ENCODE data around the gene FOXO6.

The FOXO6 gene

GRCh38 chr1:41386196-41386663 lies 25.0 kb downstream of the FOXO6 start:
- DNase-seq, result no peak

GRCh38 chr1:41387667-41388091 lies 26.4 kb downstream of the FOXO6 start:
- peak; percentile 95 for DNase-seq

GRCh38 chr1:41388510-41388909 lies 27.3 kb downstream of the FOXO6 start:
- no peak for DNase-seq

- DNase-seq, result no peak
Measured at GRCh38 chr1:41389009-41389408, 27.8 kb downstream of the FOXO6 start.

GRCh38 chr1:41390166-41390565 lies 28.9 kb downstream of the FOXO6 start:
- DNase-seq, result no peak

- DNase-seq, result no peak
Measured at GRCh38 chr1:41390573-41390972, 29.3 kb downstream of the FOXO6 start.

- peak; percentile 49 for DNase-seq
Measured at GRCh38 chr1:41391834-41392527, 30.7 kb downstream of the FOXO6 start.

- no peak for DNase-seq
Measured at GRCh38 chr1:41392528-41392924, 31.3 kb downstream of the FOXO6 start.

GRCh38 chr1:41393716-41394368 lies 32.6 kb downstream of the FOXO6 start:
- DNase-seq, result no peak

GRCh38 chr1:41394369-41394744 lies 33.1 kb downstream of the FOXO6 start:
- no peak for DNase-seq

- DNase-seq, result peak; percentile 71
Measured at GRCh38 chr1:41394959-41395956, 34.0 kb downstream of the FOXO6 start.

- DNase-seq, result no peak
Measured at GRCh38 chr1:41396084-41396483, 34.9 kb downstream of the FOXO6 start.

GRCh38 chr1:41397020-41397419 lies 35.8 kb downstream of the FOXO6 start:
- no peak for DNase-seq

GRCh38 chr1:41397753-41398330 lies 36.6 kb downstream of the FOXO6 start:
- peak; percentile 34 for DNase-seq

- peak; percentile 72 for DNase-seq
Measured at GRCh38 chr1:41399145-41399795, 38.0 kb downstream of the FOXO6 start.

- no peak for DNase-seq
Measured at GRCh38 chr1:41400225-41400624, 39.0 kb downstream of the FOXO6 start.

- DNase-seq, result no peak
Measured at GRCh38 chr1:41401899-41402298, 40.7 kb downstream of the FOXO6 start.

- peak; percentile 93 for DNase-seq
Measured at GRCh38 chr1:41404308-41404761, 43.1 kb downstream of the FOXO6 start.

GRCh38 chr1:41407664-41408252 lies 46.5 kb downstream of the FOXO6 start:
- DNase-seq, result no peak

GRCh38 chr1:41408691-41409090 lies 47.5 kb downstream of the FOXO6 start:
- no peak for DNase-seq

GRCh38 chr1:41409825-41410224 lies 48.6 kb downstream of the FOXO6 start:
- DNase-seq, result peak; percentile 79

- no peak for DNase-seq
Measured at GRCh38 chr1:41410462-41410861, 49.2 kb downstream of the FOXO6 start.

Measured in NCI-H82 (cell line).